HG03039 (cell line): ENCODE measurements around the gene ADGRD1.

Source experiments
- ATAC-seq: cut with Tn5 transposase; IDR thresholded peaks from one replicate; pipeline ENCODE4 v1.9.1; 2021; ENCODE audit warnings: mild to moderate bottlenecking, moderate library complexity; ENCODE audit not compliant: unreplicated experiment

The ADGRD1 gene

DNA sequence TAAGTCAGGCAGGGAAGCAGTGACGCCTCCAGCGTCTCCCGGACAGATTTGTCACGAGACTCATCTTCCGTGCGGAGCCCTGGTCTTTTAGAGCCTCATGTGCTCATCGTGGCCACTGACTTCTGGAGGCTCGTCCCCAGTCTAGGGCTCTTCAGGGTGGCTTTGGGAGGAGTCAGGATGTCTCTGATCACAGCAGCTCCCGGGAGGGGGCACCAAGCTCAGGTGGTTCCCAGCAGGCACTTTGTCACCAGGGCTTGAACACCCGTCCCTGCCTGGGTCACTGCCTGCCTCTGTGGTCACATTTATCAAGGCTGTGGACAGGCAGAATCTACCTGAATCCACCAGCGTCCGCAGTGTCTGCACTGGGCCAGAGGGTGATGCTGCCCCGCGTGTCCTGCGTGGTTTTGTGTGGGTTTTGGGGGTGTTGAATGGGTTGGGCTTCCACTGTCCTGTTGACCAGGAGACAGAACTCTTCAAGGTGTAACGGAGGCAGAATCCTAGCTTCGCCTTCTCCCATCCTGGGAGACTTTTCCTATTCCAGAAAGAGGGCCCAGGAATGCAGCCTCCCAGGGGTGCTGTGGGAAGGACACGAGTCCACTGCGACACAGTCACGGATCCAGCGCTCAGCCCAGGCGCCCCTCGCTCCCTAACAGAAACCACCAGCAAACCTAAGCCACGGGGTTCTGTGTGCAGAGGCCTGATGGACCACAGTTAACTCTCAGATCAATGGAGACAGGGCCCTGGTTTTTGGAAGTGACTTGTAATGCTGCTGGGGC is 132.3 kb downstream of the ADGRD1 start:
- ATAC-seq = no peak

DNA sequence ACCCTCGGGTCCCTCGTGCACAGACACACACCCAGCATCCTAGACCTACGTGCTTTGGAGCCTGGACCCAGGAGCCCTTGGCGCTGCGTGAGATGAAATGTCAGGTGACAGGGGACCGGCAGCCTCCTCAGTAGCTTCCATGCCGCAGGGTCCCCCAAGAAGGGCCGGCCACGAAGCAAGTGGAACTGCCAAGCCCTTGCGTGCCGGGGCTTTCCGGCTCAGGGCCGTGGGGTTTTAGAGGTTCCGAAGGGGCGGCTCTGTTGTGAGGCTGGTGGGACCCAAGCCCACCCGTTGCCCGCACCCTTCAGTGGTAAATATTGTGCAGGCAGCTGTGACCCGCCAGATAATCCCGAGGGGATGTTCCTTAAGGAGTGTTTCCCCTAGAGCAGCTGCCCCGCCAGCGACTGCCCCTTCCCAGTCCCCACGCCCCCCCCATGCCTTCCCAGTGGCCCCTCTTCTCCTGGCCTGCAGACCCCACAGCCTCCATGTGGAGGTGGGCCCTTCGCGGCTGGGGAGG is 133.7 kb downstream of the ADGRD1 start:
- ATAC-seq = no peak

DNA sequence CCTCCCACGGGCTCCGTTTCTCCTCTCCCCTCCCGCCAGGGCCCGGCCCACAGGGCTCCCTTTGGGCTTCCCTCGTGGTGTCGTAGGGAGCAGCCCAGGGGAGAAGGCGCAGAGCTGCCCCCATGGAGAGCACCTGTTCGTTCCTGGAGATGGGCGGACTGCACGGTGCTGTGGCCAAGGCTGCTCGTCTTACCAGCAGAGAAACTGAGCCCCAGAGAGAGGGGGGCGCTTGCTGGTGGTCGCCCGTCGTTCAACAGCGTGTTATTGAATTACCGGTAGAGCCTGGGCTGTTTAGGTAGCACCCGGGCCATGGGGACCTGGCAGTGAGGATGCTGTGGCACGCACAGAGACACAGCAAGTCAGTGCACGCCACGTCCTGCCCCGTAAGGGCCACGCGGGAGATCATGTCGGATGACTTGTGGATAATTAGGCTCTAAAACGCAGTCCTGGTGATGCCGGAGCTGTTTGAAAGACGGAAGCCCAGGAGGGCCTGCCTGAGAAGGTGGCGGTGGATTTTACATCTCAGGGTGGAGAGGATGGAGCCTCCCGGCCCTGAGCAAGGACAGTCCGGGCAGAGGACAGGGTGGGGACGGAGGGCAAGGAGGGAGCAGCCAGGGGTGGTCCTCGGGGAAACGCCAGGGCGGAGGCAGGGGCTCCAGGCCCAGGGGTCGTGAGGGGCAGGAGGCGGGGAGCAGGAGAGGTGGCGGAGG is 134.4 kb downstream of the ADGRD1 start:
- ATAC-seq = no peak

DNA sequence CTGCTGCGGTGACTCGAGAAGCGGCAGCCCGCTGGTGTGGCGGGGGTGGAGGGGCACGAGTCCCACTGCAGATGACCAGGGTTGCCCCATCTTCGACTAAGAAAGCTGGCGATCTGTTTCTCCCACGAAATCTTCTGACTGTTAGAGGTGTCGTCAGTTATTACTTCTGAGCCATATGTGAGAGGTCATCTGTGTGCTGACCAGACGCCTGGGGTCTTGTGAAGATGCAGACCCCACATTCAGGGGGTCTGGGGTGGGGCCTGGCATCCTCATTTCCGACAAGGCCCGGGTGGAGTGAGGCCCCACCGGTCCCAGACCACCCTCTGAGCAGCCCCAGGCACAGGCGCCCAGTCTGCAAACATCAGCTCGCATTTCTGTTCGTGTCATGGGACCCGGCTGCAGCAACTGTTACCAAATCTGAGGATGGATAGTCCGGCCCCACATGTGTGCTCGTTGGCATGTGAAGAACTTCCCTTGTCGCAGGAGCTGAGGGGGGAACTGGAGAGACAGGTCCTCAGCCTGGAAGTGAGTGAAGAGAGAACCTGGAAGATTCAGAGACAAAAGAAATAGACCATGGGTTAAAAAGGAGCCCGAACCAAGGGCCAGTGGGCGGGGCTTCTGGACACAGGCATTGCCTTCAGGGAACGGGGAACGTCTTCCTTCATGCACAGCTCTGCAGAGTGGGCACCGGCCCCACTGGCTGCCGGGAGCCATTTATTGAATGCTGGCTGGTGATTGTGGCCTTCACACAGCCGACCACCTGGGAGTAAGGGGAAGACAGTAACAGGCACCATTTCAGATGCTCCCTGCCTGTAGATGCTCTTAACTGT is 135.2 kb downstream of the ADGRD1 start:
- no peak for ATAC-seq

DNA sequence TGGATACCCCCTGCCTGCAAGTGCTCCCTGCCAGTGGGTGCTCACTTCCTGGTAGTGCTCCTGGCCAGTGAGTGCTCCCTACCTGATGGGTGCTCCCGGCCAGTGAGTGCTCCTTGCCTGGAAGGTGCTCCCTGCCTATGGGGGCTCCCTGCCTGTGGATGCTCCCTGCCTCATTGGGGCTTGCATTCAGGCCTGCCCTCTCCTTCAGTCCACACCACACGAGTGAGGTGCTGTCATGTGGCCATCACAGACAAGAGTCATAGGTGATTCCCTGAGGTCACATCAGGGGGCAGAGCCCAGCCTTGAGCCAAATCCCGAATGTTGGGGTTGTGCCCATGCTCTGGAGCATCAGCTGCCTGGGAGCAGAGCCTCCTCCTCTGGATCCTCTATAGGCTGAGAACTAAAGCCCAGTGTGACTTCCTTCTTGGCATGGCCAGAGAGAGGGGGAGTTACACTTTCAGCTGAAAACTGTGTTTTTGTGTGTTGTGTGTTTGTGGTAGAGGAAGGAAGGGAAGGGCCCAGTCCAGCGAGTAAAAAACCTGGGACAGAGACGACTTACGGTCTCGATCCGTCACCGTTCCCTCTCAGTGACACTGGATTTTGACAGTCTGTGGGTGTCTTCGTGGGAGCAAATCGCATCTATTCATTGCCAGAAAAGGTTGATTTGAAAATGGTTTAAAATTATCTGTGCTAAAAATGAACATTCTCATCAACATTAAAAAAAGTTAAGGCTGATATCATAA is 136.0 kb downstream of the ADGRD1 start:
- no peak for ATAC-seq

DNA sequence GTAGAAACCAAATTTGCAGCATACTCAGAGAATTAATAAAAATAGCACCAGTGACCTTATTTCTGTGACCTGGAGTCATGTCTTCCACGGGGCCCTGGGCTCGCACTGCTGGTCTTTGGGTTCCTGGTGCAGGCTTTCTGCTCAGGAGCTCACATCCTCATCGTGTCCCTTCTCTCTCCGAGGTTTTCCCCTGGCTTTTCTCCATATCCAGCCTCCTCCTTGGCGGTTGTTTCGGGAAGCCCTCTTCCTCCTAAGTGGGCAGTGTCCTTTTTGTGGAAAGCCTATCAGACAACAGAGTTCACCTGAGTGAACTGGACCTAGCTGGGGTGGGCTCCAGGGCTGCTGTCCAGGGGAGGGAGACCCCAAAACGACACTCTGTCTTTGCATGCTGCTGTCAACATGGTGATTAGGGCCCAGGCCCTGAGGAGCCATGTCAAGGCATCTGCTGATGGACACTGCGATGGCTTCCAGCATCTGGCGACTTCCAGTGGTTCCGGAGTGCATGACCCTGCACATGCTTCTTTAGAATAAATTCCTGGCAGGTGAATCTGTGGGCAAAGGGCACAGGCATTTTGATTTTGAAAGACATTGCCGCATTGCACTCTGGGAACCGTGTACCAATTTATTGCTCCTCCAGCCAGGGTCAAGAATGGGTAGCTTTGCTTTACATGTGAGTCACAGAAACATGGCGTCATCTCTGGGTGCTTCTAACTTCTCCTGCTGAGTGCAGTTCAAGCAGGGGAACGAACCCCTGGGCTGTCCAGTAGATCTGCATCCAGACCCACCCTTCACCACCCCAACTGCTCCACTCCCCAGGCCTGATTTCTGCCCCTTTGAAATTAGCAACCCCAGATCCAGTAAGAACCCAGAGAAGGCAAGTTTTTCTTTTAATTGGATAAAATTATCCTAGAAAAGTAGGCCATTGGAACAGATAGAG is 136.8 kb downstream of the ADGRD1 start:
- ATAC-seq = no peak

DNA sequence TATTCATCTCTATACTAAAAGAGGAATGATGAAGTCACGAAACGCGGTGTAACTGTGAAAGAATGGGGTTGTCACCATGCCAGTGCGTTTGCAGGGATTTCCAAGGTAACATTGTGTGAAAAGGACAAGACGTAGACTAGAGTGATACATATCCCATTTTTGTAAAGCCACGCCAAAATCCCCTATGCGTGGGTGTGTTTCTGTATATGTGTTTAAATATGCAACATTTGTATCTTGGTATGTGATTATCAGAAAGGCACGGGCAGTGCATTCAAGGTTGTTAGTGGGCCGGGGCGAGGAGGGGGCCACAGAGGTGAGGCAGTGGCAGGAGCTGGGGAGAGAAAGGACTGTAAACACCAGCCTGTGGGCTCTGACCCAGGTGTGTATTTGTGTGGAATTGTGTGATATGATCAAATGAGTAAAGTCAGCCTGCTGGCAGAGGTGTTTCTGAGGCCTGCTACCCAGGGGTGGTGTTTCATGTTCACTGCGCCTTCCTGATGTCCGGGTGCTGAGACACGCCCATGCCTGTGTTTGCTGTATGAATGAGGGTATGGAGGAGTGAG is 137.8 kb downstream of the ADGRD1 start:
- ATAC-seq = no peak

DNA sequence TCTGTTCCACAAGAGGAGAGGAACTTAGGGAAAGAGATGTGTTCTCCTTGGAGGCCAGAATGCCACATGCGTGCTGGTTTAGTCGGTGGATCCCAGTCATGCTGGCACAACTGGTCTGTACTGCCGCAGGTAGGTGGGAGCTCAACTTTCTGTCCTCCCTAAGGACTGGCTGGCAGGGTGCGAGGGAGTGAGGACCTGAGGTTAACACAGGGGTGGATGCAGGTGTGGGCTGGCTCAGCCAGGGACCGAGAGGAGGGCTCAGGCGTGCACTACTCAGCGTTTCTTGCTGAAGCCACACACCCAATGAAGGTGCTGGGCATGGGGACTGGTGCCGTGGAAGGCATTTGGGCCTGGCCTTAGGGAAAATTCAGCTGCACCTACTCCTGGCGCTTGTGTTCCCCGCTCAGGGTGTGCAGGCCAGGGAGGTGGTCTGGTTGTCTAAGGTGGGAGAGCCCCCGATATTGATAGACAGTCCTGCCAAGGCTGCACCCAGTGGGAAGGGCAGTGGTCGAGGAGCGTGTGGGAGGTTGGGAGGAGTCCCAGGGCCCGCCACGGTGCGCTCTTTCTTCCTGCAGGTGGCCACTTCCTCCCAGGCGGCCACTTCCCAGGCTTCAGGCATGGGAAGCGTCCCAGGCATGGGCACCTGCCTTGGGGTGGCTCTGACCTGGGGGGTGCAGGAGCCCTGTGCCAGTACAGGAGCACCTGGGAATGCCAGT is 138.4 kb downstream of the ADGRD1 start:
- no peak for ATAC-seq

DNA sequence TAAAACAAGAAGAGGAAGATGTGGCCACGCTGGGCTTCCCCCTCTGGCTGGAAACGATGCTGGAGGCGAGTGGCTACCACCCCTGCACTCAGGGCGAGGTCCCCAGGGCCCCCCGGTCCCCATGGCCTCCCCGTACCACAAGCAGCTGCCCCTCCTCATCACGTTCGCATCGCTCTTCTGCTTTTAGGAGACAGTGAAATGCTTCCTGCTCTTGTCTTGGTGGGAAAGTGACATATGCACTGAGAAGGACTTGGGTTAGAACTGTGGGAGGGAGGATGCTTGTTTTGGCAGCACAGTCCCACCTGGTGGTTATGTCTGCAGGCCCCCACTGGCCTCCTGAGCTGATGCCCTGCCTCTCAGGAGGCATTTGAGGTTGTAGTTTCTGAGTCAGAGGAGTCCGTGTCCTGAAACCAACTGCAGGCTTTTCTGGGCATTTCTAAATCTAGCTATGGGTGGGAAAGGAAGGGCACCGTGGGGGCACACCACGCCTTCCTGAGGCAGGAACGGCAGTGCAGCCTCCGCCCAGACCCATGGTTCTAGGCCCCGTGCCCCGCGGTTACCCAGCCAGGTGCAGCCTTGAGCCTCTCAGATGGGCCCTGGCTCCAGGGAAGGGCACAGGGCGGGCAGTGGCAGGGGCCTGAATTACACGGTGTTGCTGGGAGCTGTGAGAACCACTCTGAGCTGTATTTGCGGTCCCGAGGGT is 139.3 kb downstream of the ADGRD1 start:
- ATAC-seq = no peak

DNA sequence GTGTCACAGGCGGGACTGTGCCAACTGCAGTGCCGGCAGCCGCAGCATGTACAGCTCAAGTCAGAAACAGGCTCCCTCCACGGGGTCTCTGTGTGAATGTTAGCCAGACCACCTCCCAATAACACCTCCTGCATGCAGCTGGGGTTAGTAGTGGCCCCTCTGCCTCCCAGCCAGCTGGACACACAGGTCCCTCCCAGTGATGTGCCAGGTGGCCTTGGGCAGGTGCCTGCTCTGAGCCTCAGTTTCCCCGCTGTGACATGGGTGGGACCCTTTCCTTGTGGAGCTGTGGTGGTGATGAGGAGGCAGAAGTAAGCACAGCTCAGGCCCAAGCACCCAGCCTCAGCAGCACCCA is 139.9 kb downstream of the ADGRD1 start:
- no peak for ATAC-seq

DNA sequence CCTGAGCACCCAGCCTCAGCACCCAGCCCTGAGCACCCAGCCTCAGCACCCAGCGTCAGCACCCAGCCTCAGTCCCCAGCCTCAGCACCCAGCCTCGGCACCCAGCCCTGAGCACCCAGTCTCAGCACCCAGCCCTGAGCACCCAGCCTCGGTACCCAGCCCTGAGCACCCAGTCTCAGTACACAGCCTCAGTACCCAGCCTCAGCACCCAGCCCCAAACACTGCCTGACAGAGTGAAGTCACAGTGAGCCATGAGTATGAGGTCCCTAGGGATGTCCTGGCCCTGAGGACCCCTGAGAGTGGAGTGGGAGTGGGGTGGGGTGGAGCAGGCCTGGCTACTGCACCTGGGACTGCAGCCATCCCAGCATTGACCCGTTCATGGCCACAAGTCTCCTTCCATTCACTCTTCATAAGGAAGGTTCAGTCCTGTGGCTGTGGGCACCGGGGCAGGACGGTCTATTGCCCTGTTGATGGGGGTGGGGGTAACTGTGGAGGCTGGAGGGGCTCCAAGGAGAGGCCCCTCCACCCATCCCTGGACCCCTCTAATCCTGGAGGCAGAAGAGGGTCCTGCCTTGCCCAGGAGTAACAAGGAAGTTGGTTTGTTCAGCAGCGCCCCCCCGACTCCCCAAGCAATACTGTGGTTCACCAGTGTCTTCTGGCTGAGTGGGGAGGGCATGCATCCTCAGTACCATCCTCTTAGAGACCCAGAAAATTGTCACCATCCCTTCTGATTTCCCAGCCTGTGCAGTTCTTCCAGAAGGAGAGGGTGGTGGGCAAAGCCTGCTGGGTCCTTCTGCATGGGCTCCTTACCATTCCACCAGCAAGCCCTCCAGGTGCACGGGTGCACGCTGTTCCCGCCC is 140.5 kb downstream of the ADGRD1 start:
- ATAC-seq = no peak

DNA sequence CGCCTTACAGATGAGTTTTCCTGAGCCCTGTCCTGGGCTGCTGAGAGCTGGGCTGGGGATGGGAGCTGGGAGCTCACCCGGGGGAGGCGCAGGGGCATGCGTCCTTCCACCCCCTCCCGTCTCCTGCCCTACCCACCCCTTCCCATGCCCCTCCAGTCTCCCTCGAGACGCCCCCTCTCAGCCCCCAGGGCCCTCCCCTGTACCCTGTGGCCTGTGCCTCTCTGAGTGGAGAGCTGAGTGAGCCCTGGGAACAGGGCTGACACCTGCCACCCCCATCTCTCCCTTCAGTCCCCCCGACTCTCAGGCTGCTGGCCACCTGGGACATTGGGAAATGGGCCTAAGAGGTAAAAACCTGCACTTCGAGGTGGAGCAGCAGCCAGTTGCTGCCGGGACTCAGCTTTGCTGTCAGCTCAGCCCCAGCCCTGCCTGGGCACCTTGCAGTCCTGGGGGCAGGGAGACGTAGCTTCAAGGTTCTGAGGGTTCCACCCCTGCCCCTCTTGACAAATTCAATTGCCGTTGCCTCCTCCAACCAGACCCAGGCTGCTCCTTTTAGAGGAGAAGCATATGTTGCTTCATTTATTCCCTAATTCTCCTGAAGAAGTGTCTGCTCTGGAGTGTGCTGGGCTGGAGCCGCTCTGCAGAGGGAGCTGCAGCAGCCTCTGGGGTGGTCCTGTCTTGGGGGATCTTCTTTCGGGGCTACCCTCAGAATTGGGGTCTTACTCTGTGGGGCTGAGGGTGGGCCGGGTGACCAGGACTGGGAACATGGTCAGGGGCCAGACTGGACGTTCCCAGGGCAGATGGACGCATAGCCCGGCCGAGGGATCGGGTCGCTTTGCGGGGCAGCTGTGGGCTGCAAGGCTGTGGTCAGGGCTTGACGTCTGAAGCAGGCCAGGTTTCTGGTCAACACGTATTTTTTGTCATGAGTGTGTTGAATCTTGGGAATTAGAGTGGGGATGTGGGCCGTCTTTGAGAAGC is 141.4 kb downstream of the ADGRD1 start:
- ATAC-seq = no peak

DNA sequence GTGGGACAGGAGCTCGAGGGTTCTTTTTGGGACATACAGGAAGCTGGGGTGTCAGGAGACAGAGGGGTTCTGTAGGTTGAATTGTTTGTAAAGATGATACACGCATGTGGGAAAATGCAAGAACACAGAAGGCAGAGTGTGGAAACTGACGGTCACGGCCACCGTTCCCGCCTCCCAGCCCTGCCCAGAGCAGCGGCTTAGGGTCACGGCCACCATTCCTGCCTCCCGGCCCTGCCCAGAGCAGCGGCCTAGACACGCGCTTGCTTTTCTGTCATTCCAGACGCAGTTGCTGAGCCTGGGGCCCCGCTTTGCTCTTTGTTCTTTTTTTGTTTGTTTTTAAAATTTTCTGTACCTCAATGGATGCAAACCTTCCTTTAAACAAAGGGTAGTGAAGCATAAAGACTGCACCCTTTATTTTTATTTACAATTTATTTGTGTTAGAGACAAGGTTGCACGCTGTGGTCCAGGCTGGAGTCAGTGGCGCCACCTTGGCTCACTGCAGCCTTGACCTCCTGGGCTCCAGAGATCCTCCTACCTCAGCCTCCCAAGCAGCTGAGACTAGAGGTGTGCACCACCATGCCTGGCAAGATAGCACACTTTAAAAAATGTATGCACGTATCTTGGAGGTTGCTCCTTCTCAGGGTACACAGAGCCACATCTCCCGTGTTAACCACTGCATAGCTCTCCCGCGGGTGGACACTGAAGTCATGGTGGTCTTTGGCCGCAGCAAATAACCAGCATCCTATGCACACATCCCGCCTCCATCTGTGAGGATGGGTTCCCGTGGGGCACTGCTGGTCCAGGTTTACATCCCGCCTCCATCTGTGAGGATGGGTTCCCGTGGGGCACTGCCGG is 142.3 kb downstream of the ADGRD1 start:
- ATAC-seq = no peak

DNA sequence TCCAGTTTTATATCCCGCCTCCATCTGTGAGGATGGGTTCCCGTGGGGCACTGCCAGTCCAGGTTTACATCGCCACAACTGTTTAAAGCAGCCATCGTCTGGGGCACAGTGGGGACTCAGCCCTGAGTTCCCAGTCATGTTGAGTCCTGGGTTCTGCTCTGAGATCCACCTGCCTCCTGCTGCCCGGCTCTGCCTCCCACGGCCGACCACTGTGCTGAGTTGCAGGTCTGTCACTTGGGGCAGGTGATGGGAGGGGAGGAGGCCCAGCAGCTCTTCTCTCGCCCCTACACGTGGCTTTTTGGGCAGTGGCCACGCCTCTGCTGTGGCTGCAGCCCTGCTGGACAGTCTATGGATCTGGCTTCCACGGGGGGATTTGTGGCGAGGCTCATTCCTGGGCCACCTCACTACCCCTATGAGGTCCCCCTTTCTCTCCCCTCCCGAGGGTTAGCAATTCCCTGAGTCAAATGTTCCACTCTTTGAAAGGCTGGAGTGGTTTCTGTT is 143.0 kb downstream of the ADGRD1 start:
- ATAC-seq = no peak
